OCI-LY3 (cell line): ENCODE data around the gene DNAJC4.

Source experiments
- EZH2phosphoT487 ChIP-seq: fragments of 200-600 bp; shearing (Covaris generic); IDR thresholded peaks from 2 replicates; pipeline ENCODE4 v1.6.1; 2018; ENCODE audit warnings: antibody characterized with exemption, mixed run types, low read depth
- TF ChIP-seq, protein P1 (sequence below): fragments of 200-600, 300-600 bp; sonication (generic); IDR thresholded peaks from 2 replicates; pipeline ENCODE4 v1.5.1; 2014; ENCODE audit warnings: antibody characterized with exemption, low read length, low read depth

- TF ChIP-seq EZH2phosphoT487, result no peak
- TF ChIP-seq, protein P1, sequence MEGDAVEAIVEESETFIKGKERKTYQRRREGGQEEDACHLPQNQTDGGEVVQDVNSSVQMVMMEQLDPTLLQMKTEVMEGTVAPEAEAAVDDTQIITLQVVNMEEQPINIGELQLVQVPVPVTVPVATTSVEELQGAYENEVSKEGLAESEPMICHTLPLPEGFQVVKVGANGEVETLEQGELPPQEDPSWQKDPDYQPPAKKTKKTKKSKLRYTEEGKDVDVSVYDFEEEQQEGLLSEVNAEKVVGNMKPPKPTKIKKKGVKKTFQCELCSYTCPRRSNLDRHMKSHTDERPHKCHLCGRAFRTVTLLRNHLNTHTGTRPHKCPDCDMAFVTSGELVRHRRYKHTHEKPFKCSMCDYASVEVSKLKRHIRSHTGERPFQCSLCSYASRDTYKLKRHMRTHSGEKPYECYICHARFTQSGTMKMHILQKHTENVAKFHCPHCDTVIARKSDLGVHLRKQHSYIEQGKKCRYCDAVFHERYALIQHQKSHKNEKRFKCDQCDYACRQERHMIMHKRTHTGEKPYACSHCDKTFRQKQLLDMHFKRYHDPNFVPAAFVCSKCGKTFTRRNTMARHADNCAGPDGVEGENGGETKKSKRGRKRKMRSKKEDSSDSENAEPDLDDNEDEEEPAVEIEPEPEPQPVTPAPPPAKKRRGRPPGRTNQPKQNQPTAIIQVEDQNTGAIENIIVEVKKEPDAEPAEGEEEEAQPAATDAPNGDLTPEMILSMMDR, result no peak
Observed at GRCh38 chr11:64260147-64260708, 29.9 kb downstream of the DNAJC4 start.
